Fibroblast of peridontal ligament (primary cell): ENCODE results near the gene SNX14.
A peak's percentile ranks its signal among the peaks of the same experiment; 100 is the strongest.

ENCODE experiments used
- DNase-seq: peaks from one replicate; pipeline ENCODE4 v3.0.0-alpha.2; 2010; ENCODE audit errors: extremely low read depth

SNX14 gene

DNA sequence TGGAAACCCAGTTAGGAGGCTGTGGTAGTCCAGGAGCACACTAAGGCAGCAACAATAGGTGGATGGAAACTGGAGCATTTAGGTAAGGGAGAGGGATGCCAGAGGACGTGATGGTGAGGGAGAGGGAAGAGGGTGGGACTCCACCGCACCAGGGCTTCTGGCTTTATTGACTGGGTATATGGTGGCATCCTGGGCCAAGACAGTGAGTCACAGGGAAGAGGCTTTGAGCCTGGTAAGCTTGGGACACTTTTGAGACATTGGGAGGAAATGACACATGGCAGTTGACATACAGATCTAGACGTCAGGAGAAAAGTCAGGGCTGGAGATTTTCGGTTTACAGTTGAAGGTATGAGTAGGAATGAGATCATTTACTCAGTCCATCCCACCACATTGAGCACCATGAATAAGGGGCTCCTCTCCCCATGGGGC, 128.9 kb downstream of the SNX14 start:
- DNase-seq = peak; percentile 59

DNA sequence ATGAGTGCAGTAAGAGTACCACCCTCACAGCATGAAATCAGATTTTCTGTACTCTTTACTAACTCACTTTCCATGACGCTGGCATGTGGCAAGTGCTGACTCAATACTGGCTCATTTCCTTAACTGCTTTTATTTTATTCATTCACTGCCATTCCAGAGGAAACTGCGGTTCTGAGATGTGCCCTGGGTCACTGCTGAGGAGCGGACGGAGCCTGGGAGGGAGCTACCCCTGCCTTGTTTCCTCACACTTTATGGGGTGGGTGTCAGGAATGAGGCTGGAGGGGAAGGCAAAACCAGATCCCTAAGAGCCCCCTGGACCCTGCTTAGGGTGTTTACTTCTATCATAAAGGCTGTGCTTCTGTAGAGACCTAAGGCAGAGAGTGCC, 129.4 kb downstream of the SNX14 start:
- peak; percentile 98 for DNase-seq

GRCh38 chr6:85463621-85464259, 129.9 kb downstream of the SNX14 start:
- DNase-seq = no peak

DNA sequence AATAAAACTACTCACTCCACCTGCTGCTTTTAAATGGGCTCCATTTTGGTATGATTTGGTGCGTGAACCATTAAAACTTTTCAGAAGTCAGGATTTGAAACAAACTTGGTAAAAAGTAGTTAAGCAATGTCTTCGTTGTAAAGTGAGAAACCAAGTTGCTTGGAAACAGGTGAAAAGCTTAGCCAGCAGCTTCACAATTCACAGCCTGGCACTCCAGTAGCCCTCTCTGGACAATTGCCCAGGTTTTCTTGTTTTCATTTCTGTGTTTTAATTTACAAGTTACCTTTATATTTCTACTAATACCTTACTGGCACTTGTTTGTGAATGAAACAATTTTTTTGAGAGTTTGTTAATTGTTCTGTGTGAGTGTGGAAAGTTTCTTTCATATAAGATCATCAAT, 131.0 kb downstream of the SNX14 start:
- no peak for DNase-seq

GRCh38 chr6:85461798-85462170, 131.9 kb downstream of the SNX14 start:
- DNase-seq = no peak

GRCh38 chr6:85460921-85461797, 132.5 kb downstream of the SNX14 start:
- DNase-seq = peak; percentile 72

- peak; percentile 48 for DNase-seq
Measured at GRCh38 chr6:85460154-85460920, 133.3 kb downstream of the SNX14 start.

DNA sequence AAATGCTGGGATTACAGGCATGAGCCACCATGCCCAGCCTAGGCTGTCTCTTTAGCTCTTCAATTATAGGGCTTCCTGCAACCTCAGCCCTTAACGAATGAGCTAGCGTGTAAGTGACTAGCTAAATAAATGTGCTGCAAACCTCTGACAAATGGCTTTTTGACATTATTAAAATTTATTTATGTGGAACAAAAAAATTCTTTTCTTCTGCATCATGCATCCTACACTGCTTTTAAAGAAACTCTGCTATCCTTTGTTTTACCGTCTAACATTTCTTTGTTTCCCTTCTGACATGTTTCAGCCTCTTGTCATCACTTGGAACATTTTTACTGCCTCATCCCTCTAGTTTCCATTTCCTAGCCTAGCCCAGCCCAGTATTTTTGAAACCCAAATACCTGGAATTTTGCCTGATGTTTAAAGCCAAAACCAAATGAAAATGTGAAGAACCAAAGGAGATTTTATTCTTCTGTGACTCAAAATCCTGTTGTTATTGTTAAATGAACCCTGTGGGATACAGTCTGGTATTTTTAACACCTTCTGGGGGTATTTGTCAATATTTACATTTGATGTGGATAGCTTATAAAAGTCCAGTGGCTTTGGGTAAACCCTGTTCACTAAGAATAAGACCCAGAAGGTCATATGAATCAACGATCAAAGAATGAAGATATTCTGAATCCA, 134.3 kb downstream of the SNX14 start:
- DNase-seq = peak; percentile 96

DNA sequence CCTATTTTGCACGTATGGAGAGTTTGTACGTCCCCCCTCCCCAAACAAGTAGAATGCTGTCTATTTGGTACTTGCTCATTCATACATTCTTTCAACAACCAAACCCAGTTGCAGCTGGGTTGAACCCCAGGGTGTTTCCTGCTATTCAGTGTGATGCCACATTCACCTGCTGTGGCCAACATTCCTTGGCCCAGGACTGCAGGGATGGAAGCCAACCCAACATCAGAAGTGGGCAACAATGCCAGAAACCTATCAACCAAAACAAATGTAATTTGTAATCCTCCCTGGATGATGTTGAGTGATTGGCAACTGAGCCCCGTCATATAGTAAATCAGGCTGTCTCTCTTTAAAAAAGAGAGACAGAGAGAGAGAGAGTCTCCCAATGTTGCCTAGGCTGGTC, 134.9 kb downstream of the SNX14 start:
- no peak for DNase-seq

DNA sequence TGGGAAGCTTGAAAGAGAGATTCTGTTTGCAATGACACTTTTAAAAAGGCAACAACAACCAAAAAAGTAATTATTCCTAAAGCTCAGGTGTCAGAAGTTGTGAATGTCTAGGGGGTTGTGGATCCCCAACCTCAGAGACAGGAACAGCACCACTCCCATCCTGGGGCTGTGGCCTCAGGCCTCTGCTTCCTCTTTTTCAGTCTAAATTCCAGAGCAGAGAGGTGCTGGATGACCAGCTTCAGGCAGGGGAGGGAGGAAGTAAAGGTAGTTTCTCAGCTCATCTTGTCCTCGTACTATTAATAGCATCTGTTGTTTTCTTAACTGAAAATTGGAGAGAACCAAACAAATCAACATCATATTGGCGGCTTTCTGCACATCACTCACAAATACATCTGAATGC, 135.5 kb downstream of the SNX14 start:
- no peak for DNase-seq

DNA sequence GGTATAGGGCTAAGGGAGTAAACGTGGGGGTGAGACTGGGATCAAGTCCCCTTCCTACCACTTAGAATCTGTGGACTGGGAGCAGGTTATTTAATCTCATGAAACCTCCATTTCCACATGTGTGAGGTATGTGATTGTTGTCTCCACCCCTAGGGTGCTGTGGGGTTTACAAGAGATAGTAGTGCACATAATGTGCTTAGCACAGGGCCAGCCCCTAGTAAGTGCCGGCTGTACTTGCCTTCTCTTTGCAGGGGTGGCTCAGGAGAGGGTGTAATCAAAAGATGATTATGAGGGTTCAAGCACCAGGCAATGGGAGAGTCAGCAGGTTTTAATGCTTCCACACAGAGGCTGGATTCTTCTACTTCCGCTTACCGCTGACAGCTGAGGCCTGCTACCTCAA, 136.9 kb downstream of the SNX14 start:
- DNase-seq = no peak
